Measurements from ENCODE around the gene OLFML1. TPM values are rescaled to one million over a fixed set of nuclear protein-coding genes. Genes with fewer than 3 reads are reported as not detected.

The OLFML1 gene
- total RNA-seq, 1 experiment from 2014 or later: not detected

DNA sequence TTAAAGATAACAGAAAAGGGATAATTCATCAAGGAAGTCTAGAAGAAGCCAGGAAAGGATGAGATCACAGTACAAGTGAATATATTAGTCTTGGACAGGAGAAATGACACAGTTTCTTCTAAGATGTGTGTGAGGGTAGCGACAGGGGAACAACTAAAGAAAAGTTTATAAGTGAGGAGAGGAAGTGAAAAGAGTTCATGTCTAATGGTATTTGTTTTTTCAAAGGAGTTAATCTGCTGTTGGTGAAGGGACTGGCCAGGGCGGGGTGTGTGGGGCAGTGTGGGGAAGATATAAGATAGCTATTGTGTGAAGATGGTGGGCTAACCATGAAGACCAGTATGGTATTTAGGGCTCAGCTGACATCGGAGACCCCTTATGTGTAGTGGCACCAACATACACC is 20.9 kb downstream of the OLFML1 start:
- POLR2A ChIA-PET: no interaction called here
- Mint-ChIP-seq H3K4me3 (no peak overlapping the region), H3K9me3 (no peaks in the 10 kb centered on the region), H3K36me3 (no peaks in the 10 kb centered on the region), H3K27me3 (ENCODE audit: low read depth) (0 out of 2 replicates have a peak, but pooled peaks cover 2% of the 10 kb centered on the region), H3K4me1 (peaks cover 4% of the 10 kb centered on the region; the same call in 1 of the 2 replicates), H3K27ac (no peak overlapping the region)
- DNase-seq (ENCODE audit: low spot score) (no peak), ATAC-seq (no peak)
- TF ChIP-seq CREB1 (CRISPR knock-in tag; IDR thresholded peaks at IDR 0.05): no peak
- CTCF ChIA-PET: no interaction called here

DNA sequence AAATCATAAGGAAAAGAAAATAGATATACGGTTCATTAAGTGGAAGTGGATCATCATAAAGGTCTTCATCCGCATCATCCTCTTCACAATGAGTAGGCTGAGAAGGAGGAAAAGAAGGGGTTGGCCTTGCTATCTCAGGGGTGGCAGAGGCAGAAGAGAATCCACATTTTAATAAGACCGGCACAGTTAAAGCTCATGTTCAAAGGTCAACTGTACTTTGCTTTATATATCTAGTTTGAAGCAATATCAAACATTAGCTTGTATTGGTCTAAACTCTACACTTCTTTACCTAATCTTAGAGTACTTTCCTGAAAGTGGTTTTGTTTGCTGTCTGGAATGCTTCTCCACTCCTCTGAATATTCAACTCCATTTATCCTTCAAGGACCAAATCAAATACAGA is 22.8 kb downstream of the OLFML1 start:
- TF ChIP-seq, protein P1, sequence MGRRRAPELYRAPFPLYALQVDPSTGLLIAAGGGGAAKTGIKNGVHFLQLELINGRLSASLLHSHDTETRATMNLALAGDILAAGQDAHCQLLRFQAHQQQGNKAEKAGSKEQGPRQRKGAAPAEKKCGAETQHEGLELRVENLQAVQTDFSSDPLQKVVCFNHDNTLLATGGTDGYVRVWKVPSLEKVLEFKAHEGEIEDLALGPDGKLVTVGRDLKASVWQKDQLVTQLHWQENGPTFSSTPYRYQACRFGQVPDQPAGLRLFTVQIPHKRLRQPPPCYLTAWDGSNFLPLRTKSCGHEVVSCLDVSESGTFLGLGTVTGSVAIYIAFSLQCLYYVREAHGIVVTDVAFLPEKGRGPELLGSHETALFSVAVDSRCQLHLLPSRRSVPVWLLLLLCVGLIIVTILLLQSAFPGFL (CRISPR knock-in tag; IDR thresholded peaks at IDR 0.05; ENCODE audit: borderline replicate concordance): no peak
- no peak for TF ChIP-seq TEAD4 (CRISPR knock-in tag; IDR thresholded peaks at IDR 0.05)
- TF ChIP-seq, protein P2, sequence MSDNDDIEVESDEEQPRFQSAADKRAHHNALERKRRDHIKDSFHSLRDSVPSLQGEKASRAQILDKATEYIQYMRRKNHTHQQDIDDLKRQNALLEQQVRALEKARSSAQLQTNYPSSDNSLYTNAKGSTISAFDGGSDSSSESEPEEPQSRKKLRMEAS (CRISPR knock-in tag; IDR thresholded peaks at IDR 0.05): no peak
- TF ChIP-seq, protein P3, sequence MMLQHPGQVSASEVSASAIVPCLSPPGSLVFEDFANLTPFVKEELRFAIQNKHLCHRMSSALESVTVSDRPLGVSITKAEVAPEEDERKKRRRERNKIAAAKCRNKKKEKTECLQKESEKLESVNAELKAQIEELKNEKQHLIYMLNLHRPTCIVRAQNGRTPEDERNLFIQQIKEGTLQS (CRISPR knock-in tag; conservative IDR thresholded peaks at IDR 0.05): no peak
- no peak for TF ChIP-seq ZNF219 (CRISPR knock-in tag; IDR thresholded peaks at IDR 0.05; ENCODE audit: borderline replicate concordance)
- TF ChIP-seq, protein P4, sequence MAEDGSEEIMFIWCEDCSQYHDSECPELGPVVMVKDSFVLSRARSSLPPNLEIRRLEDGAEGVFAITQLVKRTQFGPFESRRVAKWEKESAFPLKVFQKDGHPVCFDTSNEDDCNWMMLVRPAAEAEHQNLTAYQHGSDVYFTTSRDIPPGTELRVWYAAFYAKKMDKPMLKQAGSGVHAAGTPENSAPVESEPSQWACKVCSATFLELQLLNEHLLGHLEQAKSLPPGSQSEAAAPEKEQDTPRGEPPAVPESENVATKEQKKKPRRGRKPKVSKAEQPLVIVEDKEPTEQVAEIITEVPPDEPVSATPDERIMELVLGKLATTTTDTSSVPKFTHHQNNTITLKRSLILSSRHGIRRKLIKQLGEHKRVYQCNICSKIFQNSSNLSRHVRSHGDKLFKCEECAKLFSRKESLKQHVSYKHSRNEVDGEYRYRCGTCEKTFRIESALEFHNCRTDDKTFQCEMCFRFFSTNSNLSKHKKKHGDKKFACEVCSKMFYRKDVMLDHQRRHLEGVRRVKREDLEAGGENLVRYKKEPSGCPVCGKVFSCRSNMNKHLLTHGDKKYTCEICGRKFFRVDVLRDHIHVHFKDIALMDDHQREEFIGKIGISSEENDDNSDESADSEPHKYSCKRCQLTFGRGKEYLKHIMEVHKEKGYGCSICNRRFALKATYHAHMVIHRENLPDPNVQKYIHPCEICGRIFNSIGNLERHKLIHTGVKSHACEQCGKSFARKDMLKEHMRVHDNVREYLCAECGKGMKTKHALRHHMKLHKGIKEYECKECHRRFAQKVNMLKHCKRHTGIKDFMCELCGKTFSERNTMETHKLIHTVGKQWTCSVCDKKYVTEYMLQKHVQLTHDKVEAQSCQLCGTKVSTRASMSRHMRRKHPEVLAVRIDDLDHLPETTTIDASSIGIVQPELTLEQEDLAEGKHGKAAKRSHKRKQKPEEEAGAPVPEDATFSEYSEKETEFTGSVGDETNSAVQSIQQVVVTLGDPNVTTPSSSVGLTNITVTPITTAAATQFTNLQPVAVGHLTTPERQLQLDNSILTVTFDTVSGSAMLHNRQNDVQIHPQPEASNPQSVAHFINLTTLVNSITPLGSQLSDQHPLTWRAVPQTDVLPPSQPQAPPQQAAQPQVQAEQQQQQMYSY (CRISPR knock-in tag; IDR thresholded peaks at IDR 0.05): no peak
- TF ChIP-seq, protein P5, sequence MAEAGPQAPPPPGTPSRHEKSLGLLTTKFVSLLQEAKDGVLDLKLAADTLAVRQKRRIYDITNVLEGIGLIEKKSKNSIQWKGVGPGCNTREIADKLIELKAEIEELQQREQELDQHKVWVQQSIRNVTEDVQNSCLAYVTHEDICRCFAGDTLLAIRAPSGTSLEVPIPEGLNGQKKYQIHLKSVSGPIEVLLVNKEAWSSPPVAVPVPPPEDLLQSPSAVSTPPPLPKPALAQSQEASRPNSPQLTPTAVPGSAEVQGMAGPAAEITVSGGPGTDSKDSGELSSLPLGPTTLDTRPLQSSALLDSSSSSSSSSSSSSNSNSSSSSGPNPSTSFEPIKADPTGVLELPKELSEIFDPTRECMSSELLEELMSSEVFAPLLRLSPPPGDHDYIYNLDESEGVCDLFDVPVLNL (CRISPR knock-in tag; IDR thresholded peaks at IDR 0.05; ENCODE audit: borderline replicate concordance, low read depth): no peak
- TF ChIP-seq GRHL2 (CRISPR knock-in tag; IDR thresholded peaks at IDR 0.05; ENCODE audit: insufficient replicate concordance, severe bottlenecking): no peak
- TF ChIP-seq, protein P6, sequence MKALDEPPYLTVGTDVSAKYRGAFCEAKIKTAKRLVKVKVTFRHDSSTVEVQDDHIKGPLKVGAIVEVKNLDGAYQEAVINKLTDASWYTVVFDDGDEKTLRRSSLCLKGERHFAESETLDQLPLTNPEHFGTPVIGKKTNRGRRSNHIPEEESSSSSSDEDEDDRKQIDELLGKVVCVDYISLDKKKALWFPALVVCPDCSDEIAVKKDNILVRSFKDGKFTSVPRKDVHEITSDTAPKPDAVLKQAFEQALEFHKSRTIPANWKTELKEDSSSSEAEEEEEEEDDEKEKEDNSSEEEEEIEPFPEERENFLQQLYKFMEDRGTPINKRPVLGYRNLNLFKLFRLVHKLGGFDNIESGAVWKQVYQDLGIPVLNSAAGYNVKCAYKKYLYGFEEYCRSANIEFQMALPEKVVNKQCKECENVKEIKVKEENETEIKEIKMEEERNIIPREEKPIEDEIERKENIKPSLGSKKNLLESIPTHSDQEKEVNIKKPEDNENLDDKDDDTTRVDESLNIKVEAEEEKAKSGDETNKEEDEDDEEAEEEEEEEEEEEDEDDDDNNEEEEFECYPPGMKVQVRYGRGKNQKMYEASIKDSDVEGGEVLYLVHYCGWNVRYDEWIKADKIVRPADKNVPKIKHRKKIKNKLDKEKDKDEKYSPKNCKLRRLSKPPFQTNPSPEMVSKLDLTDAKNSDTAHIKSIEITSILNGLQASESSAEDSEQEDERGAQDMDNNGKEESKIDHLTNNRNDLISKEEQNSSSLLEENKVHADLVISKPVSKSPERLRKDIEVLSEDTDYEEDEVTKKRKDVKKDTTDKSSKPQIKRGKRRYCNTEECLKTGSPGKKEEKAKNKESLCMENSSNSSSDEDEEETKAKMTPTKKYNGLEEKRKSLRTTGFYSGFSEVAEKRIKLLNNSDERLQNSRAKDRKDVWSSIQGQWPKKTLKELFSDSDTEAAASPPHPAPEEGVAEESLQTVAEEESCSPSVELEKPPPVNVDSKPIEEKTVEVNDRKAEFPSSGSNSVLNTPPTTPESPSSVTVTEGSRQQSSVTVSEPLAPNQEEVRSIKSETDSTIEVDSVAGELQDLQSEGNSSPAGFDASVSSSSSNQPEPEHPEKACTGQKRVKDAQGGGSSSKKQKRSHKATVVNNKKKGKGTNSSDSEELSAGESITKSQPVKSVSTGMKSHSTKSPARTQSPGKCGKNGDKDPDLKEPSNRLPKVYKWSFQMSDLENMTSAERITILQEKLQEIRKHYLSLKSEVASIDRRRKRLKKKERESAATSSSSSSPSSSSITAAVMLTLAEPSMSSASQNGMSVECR (CRISPR knock-in tag; IDR thresholded peaks at IDR 0.05; ENCODE audit: borderline replicate concordance): no peak
- TF ChIP-seq NFATC4 (CRISPR knock-in tag; IDR thresholded peaks at IDR 0.05): no peak
- TF ChIP-seq EMX1 (CRISPR knock-in tag; IDR thresholded peaks at IDR 0.05): no peak
- TF ChIP-seq RORB (CRISPR knock-in tag; IDR thresholded peaks at IDR 0.05): no peak
- TF ChIP-seq CREB1 (CRISPR knock-in tag; IDR thresholded peaks at IDR 0.05): no peak
- peaks cover 2% of the 10 kb centered on the region; the same call in 1 of the 2 replicates for H3K27me3 Mint-ChIP-seq (ENCODE audit: low read depth)
- POLR2A ChIA-PET: no interaction called here
- H3K4me1 Mint-ChIP-seq: peaks cover 20% of the 10 kb centered on the region
- H3K27ac Mint-ChIP-seq: no peak overlapping the region
- no peak overlapping the region for H3K4me3 Mint-ChIP-seq
- CTCF ChIA-PET: interaction anchor here (0.8 kb wide), 1 partner anchor 149 kb away, joined by 3 read pairs; no protein-coding TSS in a partner anchor
- no peaks in the 10 kb centered on the region for H3K36me3 Mint-ChIP-seq
- no peak for DNase-seq (ENCODE audit: low spot score)
- no peaks in the 10 kb centered on the region for H3K9me3 Mint-ChIP-seq
- no peak for ATAC-seq
